ENCODE results near the gene SLC12A4.
"Not testable (repeated sequence)": the region's sequence is repeated elsewhere in the genome, so short reads cannot be mapped to it uniquely, and the experiment has no call there.

GRCh38 chr16:68009872-68010271 lies 41.4 kb upstream of the SLC12A4 start:
- TF ChIP-seq POLR2A (IDR thresholded peaks at IDR 0.05) = not testable (repeated sequence)
- TF ChIP-seq, protein P1, sequence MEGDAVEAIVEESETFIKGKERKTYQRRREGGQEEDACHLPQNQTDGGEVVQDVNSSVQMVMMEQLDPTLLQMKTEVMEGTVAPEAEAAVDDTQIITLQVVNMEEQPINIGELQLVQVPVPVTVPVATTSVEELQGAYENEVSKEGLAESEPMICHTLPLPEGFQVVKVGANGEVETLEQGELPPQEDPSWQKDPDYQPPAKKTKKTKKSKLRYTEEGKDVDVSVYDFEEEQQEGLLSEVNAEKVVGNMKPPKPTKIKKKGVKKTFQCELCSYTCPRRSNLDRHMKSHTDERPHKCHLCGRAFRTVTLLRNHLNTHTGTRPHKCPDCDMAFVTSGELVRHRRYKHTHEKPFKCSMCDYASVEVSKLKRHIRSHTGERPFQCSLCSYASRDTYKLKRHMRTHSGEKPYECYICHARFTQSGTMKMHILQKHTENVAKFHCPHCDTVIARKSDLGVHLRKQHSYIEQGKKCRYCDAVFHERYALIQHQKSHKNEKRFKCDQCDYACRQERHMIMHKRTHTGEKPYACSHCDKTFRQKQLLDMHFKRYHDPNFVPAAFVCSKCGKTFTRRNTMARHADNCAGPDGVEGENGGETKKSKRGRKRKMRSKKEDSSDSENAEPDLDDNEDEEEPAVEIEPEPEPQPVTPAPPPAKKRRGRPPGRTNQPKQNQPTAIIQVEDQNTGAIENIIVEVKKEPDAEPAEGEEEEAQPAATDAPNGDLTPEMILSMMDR (IDR thresholded peaks at IDR 0.05) = not testable (repeated sequence)

Data from tibial nerve (tissue), 3 donors.